SK-N-SH treated with all-trans-retinoic acid at 6 μM for 48 hours (cell line): ENCODE data around the gene SIM2.

Experiments
- CSDC2 ChIP-seq: fragments of 250-450 bp; sonication (Bioruptor Pico); IDR thresholded peaks from 2 replicates; pipeline ENCODE4 v1.5.0; 2020; ENCODE audit warnings: mild to moderate bottlenecking, moderate library complexity
- ISL1 ChIP-seq: fragments of 250-450 bp; sonication (Bioruptor Pico); IDR thresholded peaks from 2 replicates; pipeline ENCODE4 v2.1.2; 2022; ENCODE audit warnings: mild to moderate bottlenecking, moderate library complexity
- TCF4 ChIP-seq: fragments of 250-450 bp; sonication (Bioruptor Pico); IDR thresholded peaks from 2 replicates; pipeline ENCODE4 v1.8.0; 2021; ENCODE audit warnings: mild to moderate bottlenecking, moderate library complexity, borderline replicate concordance
- ZFP3 ChIP-seq: fragments of 250-450 bp; sonication (Bioruptor Pico); IDR thresholded peaks from 2 replicates; pipeline ENCODE4 v1.5.0; 2020; ENCODE audit warnings: mild to moderate bottlenecking, moderate library complexity

DNA sequence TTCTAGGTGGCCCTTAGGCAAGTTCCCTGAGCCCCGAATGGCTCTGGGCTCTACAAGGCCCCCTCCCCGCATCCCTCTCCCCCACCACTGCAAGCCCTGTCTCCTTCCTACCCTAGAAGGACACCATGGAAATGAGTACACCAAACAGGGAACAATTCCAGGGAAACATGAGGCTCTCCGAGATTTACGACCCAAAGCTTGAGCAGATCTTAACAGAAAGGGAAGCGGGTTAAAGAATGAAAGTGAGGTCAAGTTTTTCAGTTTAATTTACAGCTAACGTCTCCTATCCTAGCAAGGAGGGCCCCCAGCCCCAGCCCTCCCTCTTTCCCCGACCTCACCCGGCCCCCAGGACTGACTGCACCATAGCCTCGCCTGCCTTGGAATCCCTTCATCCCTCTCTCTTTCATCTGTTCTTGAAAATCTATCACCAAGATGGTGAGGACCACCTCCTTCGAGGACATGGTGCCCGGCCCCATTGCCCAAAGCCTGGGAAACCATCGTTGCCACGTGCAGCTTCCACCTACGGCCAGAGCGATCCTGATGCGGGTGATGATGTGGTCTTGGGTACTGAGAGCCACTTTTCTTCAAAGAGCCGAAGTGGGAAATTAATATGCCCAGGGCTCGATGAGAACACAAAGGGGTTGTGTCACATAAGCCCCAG is 30.5 kb downstream of the SIM2 start:
- TF ChIP-seq TCF4 (CRISPR knock-in tag) (no peak), ISL1 (CRISPR knock-in tag) (no peak), ZFP3 (no peak), CSDC2 (CRISPR knock-in tag) (no peak)
